Epithelial cell of prostate (primary cell): ENCODE measurements around the gene ASB18.

ENCODE experiments used
- DNase-seq: peaks from one replicate; pipeline ENCODE4 v3.0.0-alpha.2; 2011; ENCODE audit warnings: low read depth, low spot score
- H3K27ac ChIP-seq: fragments of 450-650 bp; 2 replicates; pipeline ENCODE4 v1.5.1; 2017; ENCODE audit warnings: mild to moderate bottlenecking

Gene ASB18

DNA sequence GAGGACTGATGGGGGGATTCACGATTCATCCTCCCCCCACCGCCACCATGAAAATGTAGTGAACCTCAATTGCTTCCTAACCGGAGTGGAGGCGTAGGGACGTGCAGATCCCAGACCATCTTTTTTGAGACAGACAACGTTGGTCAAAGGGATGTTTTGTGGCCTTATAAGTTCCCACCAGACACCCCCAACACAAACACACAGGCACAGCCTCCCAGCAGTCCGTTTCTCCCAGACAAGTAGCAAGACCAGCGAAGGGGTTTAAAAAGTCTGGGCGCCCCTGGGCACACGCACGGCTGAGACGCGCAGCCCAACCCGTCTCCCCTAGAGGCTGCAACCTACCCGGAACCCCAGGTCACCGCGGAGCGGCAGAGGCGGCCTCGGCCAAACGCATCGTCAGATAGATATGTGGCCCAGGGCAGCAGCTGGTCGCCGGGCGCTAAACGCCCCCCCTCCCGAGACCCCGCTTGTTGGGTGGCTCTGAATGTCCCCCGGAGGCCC, 97.4 kb downstream of the ASB18 start:
- DNase-seq, result no peak
- no peak overlapping the region for H3K27ac ChIP-seq

DNA sequence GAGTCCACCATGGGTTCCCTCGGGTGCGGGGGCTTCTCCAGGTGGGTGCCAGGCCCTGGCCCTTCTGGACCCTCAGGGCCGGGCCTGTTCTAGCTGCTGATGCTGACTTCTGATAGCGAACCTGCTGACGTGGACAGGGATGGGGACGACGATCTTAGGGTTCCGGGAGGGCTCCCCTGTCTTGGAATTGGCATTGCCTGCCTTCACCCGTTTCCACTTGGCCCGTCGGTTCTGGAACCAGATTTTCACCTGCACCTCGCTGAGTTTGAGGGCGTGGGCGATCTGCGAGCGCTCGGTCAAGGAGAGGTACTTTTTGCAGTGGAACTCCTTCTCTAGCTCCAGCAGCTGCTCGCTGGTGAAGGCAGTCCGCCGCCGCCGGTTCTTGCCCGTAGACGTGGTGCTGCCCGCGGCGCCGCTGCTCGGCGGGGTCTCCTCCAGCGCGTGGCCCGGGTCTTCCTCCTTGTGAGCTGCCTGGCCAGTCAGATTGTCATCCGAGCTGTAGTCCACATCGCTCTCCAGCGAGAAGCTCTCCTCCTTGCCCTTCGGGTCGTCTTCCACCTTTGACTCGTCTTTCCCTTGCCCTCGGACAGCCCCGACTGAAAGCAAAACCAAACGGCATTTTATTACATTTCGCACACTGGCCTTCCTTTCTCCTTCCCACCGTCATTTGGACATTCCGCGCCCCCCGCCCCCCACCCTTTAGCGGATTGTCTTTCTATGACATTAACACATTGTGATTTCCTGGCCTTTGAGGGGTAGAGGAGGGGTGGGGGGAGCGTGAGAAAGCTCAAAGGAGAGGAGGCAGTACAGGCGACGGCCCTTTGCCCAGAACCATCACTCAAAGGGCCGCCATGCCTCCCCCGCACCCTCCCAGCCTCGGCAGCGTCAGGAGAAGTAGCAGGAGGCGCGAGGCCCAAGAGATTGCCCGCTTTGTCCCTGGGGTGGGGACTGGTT, 98.1 kb downstream of the ASB18 start:
- DNase-seq, result no peak
- H3K27ac ChIP-seq, result no peak overlapping the region

DNA sequence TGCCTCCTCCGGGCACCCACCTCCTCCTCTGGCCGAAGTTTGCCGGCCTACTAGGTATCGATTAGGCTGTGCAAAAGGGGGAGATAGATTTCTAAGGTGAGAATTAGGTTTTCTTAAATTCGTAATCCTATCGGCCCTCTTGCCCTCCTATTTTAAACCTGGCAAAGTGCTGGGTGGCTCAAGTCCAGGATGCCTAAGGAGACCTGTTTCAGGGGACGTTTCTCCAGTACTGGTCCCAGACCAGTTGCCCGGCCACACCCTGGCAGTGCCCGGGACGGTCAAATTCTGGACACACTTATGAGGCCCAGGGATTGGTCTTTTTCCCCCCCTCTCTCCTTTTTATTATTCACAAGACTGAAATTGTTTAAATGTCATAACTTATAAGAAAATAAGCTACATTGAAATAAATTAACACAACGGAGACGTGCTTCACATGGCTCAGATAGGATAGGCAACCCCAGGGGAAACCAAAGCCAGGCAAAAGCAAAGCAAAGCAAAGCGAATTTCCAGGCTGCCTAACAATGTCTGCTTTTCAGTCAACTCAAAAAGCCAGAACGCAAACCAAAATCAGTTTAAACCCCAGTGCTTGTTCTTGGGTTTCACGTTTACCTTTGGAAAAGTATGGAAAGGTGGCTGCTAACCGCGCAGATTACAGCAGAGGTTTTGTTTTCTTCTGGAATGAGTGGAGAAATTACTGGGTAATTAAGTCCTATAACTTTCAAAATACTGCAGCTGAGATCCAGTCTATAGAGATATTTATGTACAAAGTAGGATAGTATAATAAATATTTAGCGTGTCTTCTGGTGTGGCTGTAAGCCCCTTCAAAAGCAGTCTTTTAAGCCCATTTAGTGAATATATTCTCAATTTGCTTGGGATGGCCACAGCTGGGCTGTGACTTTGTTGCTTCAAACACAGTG, 99.0 kb downstream of the ASB18 start:
- no peak for DNase-seq
- no peak overlapping the region for H3K27ac ChIP-seq

DNA sequence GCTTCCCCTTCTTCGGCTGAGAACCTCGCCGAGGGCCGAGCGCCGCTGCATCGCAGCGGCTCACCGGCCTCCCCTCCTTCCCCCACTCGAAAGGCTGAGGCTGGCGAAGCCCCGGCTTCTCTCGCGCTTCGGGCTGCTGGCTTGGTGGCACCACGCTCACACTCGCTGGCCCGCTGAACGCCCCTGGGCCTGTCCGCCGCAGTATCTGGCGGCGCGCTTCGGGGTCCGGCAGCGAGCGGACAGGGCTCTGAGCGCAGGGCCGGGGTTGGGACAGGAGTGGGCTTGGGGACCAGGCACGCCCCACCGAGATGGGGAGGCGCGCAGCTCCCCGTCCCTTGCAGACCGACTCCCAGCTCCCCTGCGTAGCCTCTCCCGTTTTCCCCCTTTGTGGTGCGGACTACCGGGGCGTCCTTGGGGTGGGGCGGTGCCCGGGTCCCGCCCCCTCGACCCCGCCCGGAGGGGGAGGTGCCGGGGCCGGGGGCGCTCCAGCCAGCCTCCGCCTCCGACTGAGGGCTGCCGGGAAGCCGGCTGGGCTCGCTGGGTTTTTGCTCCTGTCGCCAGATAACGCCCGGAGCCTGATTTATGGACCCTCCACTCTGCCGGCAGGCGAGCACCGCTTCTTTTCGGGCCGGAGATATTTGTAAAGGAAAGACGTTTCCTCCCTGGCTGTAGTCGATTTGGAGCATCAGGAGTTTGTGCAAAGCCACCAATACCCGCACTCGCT, 99.8 kb downstream of the ASB18 start:
- DNase-seq, result no peak
- H3K27ac ChIP-seq, result no peak overlapping the region

DNA sequence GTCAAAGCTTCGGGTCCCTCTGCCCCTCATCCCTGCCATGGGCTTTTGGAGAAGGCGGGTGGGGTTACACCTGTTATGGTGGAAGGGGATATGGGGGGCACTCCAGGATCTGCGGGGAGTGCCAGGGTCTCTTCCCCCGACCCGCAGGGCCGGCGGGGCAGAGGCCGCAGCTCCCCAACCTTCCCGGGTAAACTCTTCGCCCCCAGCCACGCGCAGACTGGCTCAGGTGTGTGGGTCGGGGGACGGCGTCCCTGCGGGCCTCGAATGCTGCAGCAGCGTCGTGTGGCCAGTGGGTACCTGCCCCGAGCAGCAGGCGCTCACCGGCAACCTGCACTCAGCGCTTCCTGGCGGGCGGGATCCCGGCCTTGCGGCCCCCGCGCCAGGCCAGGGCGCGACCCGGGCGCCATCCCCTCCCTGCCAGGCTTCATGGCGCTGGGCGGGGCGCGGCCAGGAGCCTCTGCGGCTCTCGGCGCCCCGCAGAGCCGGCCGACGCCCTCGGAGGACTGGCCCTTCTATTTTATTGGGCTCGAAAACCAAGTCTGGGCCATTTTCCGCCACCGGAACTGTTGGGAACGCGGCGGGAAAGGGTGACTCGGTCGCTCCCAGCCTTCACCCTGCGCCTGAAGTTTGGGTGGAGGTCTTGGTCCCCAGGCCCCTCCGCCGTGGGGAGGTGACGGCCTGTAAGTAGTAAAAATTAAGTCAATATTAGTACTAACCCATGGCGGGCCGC, 100.6 kb downstream of the ASB18 start:
- DNase-seq, result no peak
- H3K27ac ChIP-seq, result no peak overlapping the region

DNA sequence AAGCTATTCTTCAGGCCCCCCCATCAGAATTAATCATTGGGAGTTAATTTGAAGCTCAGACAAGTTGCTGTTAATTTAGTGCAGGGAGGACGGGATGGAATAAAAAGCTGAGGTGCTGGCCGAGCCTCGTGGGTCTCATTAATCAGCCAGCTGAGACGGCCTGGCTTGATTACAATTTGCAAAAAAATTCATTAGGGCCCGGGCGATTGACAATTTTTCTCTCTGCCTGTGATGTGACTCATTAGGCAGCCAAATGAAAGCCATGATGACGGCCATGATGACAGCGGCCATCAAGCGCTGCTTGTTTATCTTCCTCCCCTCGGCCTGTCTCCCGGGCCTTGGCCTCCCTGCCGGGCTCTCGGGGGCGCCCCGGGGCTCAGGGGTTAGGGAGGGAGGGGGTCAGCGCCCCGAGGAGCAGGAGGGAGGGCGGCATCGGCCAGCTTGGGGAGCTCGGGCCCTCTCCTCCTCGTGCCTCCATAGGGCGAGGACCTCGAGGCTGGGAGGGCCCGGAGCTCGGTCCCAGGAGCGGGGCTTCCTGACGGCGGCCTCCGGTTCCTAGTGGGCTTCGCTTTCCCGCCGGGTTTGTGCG, 101.2 kb downstream of the ASB18 start:
- H3K27ac ChIP-seq, result no peak overlapping the region
- no peak for DNase-seq

DNA sequence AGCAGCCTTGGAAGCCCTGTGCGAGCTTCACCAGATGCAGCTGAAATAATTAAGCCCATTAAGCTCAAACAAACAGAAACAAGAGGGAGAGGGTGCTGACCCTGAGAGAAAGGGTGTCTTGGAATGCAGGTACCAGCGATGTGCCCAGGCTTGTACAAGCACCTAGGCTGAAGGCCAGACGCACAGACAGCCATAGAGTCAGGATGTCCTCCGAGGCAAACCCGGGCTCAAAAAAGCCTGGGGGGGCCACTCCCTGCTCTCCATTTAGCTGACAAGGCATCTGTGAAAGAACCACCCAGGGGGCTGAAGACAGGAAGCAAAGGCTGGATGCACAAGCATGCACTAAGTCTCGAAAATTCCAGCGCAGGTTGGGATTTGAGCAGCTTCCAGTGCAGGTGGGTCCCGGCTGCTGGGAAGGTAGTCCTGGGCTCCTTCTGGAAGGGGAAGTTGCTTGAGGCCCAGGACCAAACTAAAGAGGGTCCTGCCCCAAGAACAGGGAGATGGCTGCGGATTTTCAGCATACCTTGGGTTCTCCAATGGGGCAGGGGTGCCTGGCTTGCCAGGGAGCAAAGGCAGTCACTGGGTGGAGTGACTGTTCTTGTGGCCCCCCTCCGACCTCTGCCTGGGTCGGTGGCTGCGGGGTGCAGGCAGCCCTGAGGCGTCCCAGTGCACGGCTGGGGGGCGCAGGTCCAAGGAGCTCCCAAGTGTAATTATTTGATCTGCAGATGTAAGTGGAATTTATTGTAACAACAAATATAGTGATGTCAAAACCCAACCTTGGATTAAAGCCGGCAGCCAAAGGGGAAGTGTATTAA, 102.0 kb downstream of the ASB18 start:
- H3K27ac ChIP-seq, result no peak overlapping the region
- DNase-seq, result no peak

DNA sequence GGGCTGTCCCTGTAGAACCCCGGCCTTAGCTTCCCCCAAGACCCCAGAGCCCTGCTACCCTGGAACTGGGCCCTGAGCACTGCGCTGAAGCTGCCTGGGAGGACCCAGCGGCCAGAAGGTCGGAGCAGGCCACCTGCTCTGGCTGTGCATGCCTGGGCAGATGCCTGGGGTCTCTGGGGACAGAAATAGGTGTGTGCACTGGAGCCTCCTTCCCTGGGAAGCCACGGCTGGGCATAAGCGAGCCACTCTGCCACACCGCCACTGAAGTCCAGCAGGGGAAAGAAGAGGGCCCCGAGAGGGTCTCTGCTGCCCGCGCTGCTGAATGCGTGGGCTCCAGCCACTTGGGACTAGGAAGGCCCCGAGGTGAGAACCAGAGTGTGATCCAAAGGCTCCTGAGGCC, 102.7 kb downstream of the ASB18 start:
- H3K27ac ChIP-seq, result no peak overlapping the region
- DNase-seq, result no peak

DNA sequence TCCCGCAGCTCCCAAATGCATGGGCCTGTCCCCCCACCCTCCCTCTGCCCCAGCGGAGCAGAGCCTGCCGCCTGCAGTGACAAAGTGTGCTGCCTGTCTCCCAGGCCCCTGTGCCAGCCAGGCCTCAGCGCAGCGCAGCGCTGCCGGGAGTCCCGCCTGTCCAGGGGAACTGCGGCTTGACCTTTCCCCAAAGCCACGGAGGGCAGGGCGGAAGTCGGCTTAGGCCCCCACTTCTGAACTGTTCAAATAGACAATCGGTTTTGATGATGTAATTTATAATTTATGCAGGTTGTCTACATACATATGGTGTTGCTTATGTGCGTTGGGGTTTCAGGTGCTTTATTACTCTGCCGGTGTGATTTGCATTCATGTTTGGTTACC, 103.1 kb downstream of the ASB18 start:
- H3K27ac ChIP-seq, result no peak overlapping the region
- DNase-seq, result no peak

DNA sequence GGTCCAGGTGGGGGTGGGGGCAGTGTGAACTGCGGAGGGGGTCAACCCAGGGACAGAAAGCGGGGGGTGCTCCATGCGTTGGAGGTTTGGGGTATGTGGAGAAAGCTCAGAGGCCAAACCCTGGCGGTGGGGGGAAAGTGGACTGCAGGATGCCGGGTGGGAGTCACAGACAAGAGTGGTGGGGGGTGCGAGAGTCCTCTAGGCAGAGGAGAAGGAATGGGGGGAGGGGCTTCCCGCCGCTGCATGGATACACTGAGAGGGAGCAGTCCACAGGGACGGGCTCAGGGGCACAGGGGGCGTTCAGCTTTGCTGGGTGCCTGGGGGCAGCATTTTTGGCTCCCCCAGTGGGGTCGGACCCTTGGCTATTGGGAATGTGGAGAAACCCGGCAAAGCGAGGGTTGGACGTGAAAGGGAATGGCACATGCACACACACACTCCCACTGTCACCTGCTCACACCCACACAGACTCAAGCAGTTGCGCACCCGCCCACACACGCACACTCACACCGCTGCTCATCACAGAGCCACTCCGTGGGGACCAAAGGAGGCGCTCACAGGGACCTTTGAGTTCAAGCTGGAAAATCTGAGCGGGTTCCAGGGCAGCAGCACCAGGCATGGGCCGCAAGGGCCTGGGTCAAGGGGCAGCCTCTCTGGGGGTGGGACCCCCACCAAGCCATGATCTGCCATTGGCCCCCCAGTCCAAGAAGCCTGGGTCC, 103.7 kb downstream of the ASB18 start:
- no peak for DNase-seq
- H3K27ac ChIP-seq, result no peak overlapping the region

DNA sequence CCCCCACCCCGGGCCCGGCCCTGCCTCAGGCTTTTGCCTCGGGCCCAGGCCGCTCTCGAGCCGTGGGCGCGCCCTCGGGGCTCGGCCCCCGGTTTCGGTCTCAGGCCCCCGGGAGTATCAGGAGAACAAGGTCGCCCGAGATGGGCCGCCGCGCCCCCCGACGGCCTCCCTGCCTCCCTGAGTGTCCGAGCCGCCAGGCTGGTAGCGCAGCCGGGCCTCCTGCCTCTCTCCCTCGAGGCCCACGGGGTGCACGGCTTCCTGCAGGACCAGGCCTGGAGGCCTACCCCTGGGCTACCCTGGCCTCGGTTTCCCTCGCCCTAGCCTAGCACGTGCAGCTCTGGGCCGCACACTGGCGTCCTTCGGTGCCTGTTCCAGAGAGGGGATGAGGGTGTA, 104.4 kb downstream of the ASB18 start:
- H3K27ac ChIP-seq, result no peak overlapping the region
- no peak for DNase-seq

DNA sequence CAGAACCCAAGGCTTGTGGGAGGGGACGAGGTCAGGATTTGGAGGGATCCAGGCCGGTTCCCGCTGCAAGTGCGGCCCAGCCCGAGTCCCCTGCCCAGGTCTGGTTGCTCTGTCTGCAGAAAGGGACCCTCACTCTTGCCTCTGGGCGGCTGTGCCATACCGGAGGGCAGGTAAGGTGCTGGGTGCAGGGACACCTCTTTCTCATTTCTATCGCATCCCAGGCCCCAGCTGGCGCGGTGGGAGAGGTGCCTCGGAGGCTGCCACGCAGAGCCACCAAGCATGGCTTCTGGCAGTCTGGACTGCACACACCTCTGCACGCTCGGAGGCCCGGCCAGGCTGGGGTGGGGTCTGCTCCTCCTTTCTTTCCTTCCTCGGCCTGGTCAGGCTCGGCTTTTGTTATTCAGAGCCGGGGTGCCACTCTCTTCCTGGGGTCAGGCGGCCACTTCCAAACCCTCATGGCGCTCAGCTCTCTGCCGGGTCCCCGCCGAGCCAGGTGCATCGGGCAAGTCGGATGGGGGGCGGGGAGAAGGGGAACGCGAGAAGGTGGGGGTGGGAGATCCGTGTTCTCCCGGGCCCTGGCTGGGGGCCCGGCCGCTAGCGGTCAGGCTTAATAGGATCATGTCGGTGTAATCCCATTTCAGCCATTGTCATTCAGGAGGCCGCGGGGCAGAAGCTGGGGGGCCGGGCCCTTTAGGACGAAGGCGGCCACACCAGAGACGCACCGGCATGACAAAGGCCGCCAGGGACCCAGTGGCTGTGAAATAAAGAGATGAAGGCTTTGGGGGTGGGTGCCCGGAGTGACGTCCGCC, 105.0 kb downstream of the ASB18 start:
- DNase-seq, result no peak
- H3K27ac ChIP-seq, result no peak overlapping the region

DNA sequence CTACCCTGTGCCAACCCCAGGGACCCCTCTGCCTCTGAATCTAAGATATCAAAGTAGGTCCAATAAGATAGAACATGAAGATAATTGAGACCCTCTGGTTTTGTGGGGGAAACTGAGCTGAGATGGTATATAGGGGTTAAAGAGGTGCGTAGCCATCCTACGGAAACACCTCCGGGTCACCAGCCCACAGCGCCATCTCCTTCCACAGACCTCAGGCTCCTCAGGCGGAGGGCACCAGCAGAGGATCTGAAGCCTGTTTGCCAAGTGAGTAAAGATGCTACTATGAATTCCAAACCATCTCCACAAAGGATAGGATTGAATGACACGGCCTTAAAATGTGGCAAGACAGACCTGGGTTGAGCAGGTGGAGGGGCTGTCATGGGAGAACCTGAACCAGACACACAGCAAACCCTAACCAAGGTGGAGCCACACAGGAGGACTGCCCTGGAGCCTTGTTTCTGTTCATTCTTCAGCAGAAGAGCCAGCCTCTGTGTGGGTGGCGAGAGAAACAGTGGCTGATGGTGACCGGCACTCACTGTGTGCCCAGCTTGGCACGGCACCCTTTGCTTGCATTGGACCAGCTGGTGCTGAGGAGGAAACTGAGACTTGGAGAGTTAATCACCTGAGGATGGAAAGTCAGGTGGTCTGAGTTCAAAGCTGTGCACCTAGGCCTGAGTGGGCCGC, 106.2 kb downstream of the ASB18 start:
- H3K27ac ChIP-seq, result no peak overlapping the region
- DNase-seq, result no peak

DNA sequence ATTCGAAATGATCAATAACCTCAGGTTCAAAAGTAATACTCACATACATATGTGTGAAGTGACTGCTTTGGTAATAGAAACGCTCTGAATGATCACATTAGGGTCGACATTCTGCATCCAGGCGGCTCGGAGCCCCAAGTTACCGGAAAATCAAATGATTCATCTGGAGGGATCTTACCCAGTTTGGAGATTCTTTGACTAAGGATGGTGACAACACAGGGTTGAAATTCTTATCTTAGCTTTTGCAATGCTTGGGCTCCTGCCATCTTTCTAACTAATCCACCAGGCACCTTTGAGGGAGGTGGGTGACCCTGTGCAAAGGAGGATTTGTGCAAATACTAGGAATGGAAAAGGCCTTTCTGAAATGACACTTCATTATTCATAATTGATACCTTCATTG, 106.8 kb downstream of the ASB18 start:
- no peak overlapping the region for H3K27ac ChIP-seq
- no peak for DNase-seq

DNA sequence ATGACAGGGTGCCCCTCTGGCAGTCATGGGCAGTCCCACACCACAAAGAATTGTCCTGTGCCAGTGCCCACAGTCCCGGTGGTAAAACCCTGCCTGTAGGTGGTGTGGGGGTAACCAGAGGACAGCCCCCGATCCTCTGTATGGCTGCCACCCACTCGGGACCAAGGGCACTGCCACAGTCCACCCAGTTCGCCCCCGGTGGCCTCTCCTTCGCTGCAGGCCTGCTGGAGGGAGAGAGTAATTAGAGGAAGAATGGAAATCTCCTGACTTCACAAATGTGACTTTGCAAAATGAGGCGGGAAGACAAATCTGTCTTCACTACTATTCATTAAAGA, 107.4 kb downstream of the ASB18 start:
- DNase-seq, result no peak
- no peak overlapping the region for H3K27ac ChIP-seq

DNA sequence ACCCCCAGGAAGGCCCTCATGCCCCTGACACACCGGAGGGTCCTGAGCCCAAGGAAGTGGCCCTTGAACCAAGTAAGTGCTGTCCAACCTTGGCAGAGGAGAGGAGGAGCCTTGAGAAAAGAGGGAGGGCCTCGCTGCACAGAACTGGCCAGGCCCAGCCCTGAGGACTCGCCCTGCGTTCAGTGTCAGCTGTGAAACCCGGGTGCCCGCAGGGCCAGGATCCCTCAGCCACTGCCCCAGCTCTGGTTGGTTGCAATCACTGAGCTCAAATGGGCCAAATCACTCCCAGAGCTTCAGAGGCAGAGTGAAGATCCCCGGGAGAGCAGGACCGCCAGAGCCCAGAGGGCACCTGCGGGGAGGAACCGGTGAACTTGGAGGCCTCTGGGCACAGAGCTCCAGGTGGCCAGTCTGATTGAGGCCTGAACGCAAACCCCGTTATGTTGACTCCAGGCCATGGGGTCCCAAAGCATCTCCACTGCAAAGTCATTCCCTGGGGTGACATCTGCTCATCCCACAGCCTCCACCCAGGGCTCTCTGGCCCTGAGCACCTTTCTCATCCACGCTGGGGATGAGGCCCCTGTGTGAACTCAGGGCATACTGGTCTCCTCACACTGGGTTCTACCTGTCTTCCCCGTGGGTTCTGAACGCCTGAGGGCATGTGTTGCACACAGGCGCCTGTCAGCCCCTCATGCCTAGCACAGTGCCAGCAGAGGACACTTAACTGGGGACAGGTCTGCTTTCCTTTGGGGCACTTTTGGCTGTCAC, 107.9 kb downstream of the ASB18 start:
- DNase-seq, result no peak

More for the DNA sequence above, 107.9 kb downstream of the ASB18 start:
- H3K27ac ChIP-seq, result no peak overlapping the region
